ENCODE measurements around the gene BOK. TPM values are rescaled to one million over a fixed set of nuclear protein-coding genes. Genes with fewer than 3 reads are reported as not detected.
A peak's percentile ranks its signal among the peaks of the same experiment; 100 is the strongest.
"Not testable (repeated sequence)": the region's sequence is repeated elsewhere in the genome, so short reads cannot be mapped to it uniquely, and the experiment has no call there.

Gene BOK
- polyA plus RNA-seq, 6 donors from 2014 or later = 0.09 TPM; not detected in 5

GRCh38 chr2:241563981-241564595 is 5.5 kb downstream of the BOK start:
- DNase-seq = no peak
- Mint-ChIP-seq H3K27me3 (peaks cover 4 to 23% (median 8%) of the 10 kb centered on the region in 3 donors), H3K9me3 (no peaks in the 10 kb centered on the region), H3K36me3 (no peaks in the 10 kb centered on the region), H3K4me1 (peaks cover 0 to 9% (median 7%) of the 10 kb centered on the region in 3 donors), H3K27ac (no peak overlapping the region), H3K4me3 (no peak overlapping the region)
- ATAC-seq (ENCODE audit: low read depth in 2 of 2) = no peak

GRCh38 chr2:241564596-241565410 is 6.3 kb downstream of the BOK start:
- DNase-seq (no peak), ATAC-seq (ENCODE audit: low read depth in 2 of 2) (no peak)
- H3K4me1 Mint-ChIP-seq = peaks cover 0 to 10% (median 5%) of the 10 kb centered on the region in 3 donors
- H3K27ac Mint-ChIP-seq = no peak overlapping the region
- H3K36me3 Mint-ChIP-seq = no peaks in the 10 kb centered on the region
- no peak overlapping the region for H3K4me3 Mint-ChIP-seq
- peaks cover 3 to 20% (median 8%) of the 10 kb centered on the region in 3 donors for H3K27me3 Mint-ChIP-seq
- no peaks in the 10 kb centered on the region for H3K9me3 Mint-ChIP-seq

- no peaks in the 10 kb centered on the region for H3K36me3 Mint-ChIP-seq
- peaks cover 0 to 14% (median 2%) of the 10 kb centered on the region in 3 donors for H3K27me3 Mint-ChIP-seq
- ATAC-seq (ENCODE audit: low read depth in 2 of 2) = no peak
- no peak for DNase-seq
- H3K27ac Mint-ChIP-seq = no peak overlapping the region
- H3K4me3 Mint-ChIP-seq = no peak overlapping the region
- H3K9me3 Mint-ChIP-seq = peaks cover 0 to 2% (median 0%) of the 10 kb centered on the region in 7 donors
- peaks cover 0 to 4% (median 0%) of the 10 kb centered on the region in 3 donors for H3K4me1 Mint-ChIP-seq
These were observed 6.9 kb downstream of the BOK start for GRCh38 chr2:241565411-241565810.

GRCh38 chr2:241566021-241566420 is 7.5 kb downstream of the BOK start:
- H3K4me1 Mint-ChIP-seq; H3K4me3 Mint-ChIP-seq; H3K36me3 Mint-ChIP-seq; H3K27ac Mint-ChIP-seq; H3K9me3 Mint-ChIP-seq; H3K27me3 Mint-ChIP-seq; ATAC-seq (ENCODE audit: low read depth in 2 of 2); DNase-seq: not testable (repeated sequence)

GRCh38 chr2:241566468-241566867 is 7.9 kb downstream of the BOK start:
- H3K27me3 Mint-ChIP-seq = peaks cover 0 to 7% (median 0%) of the 10 kb centered on the region in 3 donors

GRCh38 chr2:241567266-241567665 is 8.7 kb downstream of the BOK start:
- H3K27ac Mint-ChIP-seq; H3K9me3 Mint-ChIP-seq; H3K27me3 Mint-ChIP-seq; H3K36me3 Mint-ChIP-seq; H3K4me3 Mint-ChIP-seq; ATAC-seq (ENCODE audit: low read depth in 2 of 2); DNase-seq; H3K4me1 Mint-ChIP-seq: not testable (repeated sequence)

More at GRCh38 chr2:241566468-241566867, 7.9 kb downstream of the BOK start:
- Mint-ChIP-seq H3K27ac (no peak overlapping the region), H3K4me1 (peaks cover 0 to 1% (median 0%) of the 10 kb centered on the region in 3 donors), H3K36me3 (no peaks in the 10 kb centered on the region), H3K4me3 (no peak overlapping the region), H3K9me3 (peaks cover 0 to 2% (median 0%) of the 10 kb centered on the region in 7 donors)
- DNase-seq (no peak), ATAC-seq (ENCODE audit: low read depth in 2 of 2) (no peak)

GRCh38 chr2:241567776-241568175 is 9.2 kb downstream of the BOK start:
- Mint-ChIP-seq H3K36me3 (no peaks in the 10 kb centered on the region), H3K4me1 (peaks cover 0 to 1% (median 0%) of the 10 kb centered on the region in 3 donors), H3K27ac (no peak overlapping the region), H3K9me3 (peaks cover 0 to 2% (median 0%) of the 10 kb centered on the region in 7 donors), H3K27me3 (no peaks in the 10 kb centered on the region), H3K4me3 (no peak overlapping the region)
- ATAC-seq (ENCODE audit: low read depth in 2 of 2) = no peak
- DNase-seq = no peak

- H3K4me3 Mint-ChIP-seq = no peak overlapping the region
- no peaks in the 10 kb centered on the region for H3K36me3 Mint-ChIP-seq
- no peak overlapping the region for H3K27ac Mint-ChIP-seq
- no peaks in the 10 kb centered on the region for H3K27me3 Mint-ChIP-seq
- ATAC-seq (ENCODE audit: low read depth in 2 of 2) (no peak), DNase-seq (no peak)
- H3K9me3 Mint-ChIP-seq = peaks cover 0 to 2% (median 0%) of the 10 kb centered on the region in 7 donors
- H3K4me1 Mint-ChIP-seq = peaks cover 0 to 1% (median 0%) of the 10 kb centered on the region in 3 donors
These were observed 10.2 kb downstream of the BOK start for GRCh38 chr2:241568726-241569125.

GRCh38 chr2:241569831-241570281 is 11.3 kb downstream of the BOK start:
- ATAC-seq (ENCODE audit: low read depth in 2 of 2) = no peak
- Mint-ChIP-seq H3K9me3 (peaks cover 0 to 2% (median 0%) of the 10 kb centered on the region in 7 donors), H3K27me3 (no peaks in the 10 kb centered on the region), H3K4me1 (peaks cover 0 to 1% (median 0%) of the 10 kb centered on the region in 3 donors), H3K4me3 (no peak overlapping the region), H3K27ac (peak overlapping the region in 1 of 6 donors; percentile 20), H3K36me3 (no peaks in the 10 kb centered on the region)
- DNase-seq = no peak

GRCh38 chr2:241570961-241571581 is 12.5 kb downstream of the BOK start:
- H3K36me3 Mint-ChIP-seq = no peaks in the 10 kb centered on the region
- DNase-seq (no peak), ATAC-seq (ENCODE audit: low read depth in 2 of 2) (no peak)
- H3K4me3 Mint-ChIP-seq = no peak overlapping the region
- H3K9me3 Mint-ChIP-seq = peaks cover 0 to 2% (median 0%) of the 10 kb centered on the region in 7 donors
- no peak overlapping the region for H3K27ac Mint-ChIP-seq
- H3K4me1 Mint-ChIP-seq = peaks cover 0 to 5% (median 1%) of the 10 kb centered on the region in 3 donors
- no peaks in the 10 kb centered on the region for H3K27me3 Mint-ChIP-seq

GRCh38 chr2:241571821-241572620 is 13.5 kb downstream of the BOK start:
- DNase-seq (no peak), ATAC-seq (ENCODE audit: low read depth in 2 of 2) (no peak)
- peaks cover 0 to 8% (median 1%) of the 10 kb centered on the region in 3 donors for H3K4me1 Mint-ChIP-seq
- H3K27me3 Mint-ChIP-seq = no peaks in the 10 kb centered on the region
- H3K9me3 Mint-ChIP-seq = peaks cover 0 to 2% (median 0%) of the 10 kb centered on the region in 7 donors
- H3K4me3 Mint-ChIP-seq = no peak overlapping the region
- peak overlapping the region in 1 of 6 donors; percentile 82 for H3K27ac Mint-ChIP-seq
- no peaks in the 10 kb centered on the region for H3K36me3 Mint-ChIP-seq

GRCh38 chr2:241572915-241573651 is 14.5 kb downstream of the BOK start:
- H3K4me3 Mint-ChIP-seq; H3K27ac Mint-ChIP-seq; H3K36me3 Mint-ChIP-seq; ATAC-seq (ENCODE audit: low read depth in 2 of 2); H3K9me3 Mint-ChIP-seq; H3K4me1 Mint-ChIP-seq; H3K27me3 Mint-ChIP-seq; DNase-seq: not testable (repeated sequence)

Data from naive B cell (primary cell).